NOMO-1 treated with dmso at 0.1 percent for 144 hours (cell line): ENCODE data around the gene LDOC1.
"Not testable (repeated sequence)": the region's sequence is repeated elsewhere in the genome, so short reads cannot be mapped to it uniquely, and the experiment has no call there.

ENCODE experiments used
- DNase-seq: peaks from one replicate; lab custom pipeline; 2025; ENCODE audit not compliant: unreplicated experiment; lab: John Stamatoyannopoulos, UW

LDOC1 gene

GRCh38 chrX:141176586-141177451 lies at the start of gene LDOC1:
TSS of gene LDOC1 (minus strand) at chrX:141177129. CDS start at chrX:141177021, 108 bp downstream.
- no peak for DNase-seq

GRCh38 chrX:141221611-141222010 lies 44.7 kb upstream of the LDOC1 start:
- DNase-seq: no peak

GRCh38 chrX:141220342-141221008 lies 43.5 kb upstream of the LDOC1 start:
- no peak for DNase-seq

GRCh38 chrX:141214196-141214595 lies 37.3 kb upstream of the LDOC1 start:
- DNase-seq: no peak

GRCh38 chrX:141201962-141202361 lies 25.0 kb upstream of the LDOC1 start:
- DNase-seq: no peak

- DNase-seq: not testable (repeated sequence)
Observed at GRCh38 chrX:141188573-141188972, 11.6 kb upstream of the LDOC1 start.

GRCh38 chrX:141185366-141185765 lies 8.4 kb upstream of the LDOC1 start:
- DNase-seq: no peak

GRCh38 chrX:141183000-141183399 lies 6.1 kb upstream of the LDOC1 start:
- DNase-seq: no peak

- DNase-seq: no peak
Observed at GRCh38 chrX:141180851-141181250, 3.9 kb upstream of the LDOC1 start.

GRCh38 chrX:141175786-141176185 lies 1.1 kb downstream of the LDOC1 start:
- DNase-seq: no peak

- DNase-seq: no peak
Observed at GRCh38 chrX:141164406-141164805, 12.5 kb downstream of the LDOC1 start.

GRCh38 chrX:141158084-141158483 lies 18.8 kb downstream of the LDOC1 start:
- no peak for DNase-seq

- DNase-seq: not testable (repeated sequence)
Observed at GRCh38 chrX:141155231-141155630, 21.7 kb downstream of the LDOC1 start.

GRCh38 chrX:141142946-141143345 lies 34.0 kb downstream of the LDOC1 start:
- DNase-seq: no peak

GRCh38 chrX:141133272-141133671 lies 43.7 kb downstream of the LDOC1 start:
- no peak for DNase-seq

- DNase-seq: no peak
Observed at GRCh38 chrX:141127146-141127545, 49.8 kb downstream of the LDOC1 start.
